ENCODE data around the gene TMEM9B.
"Not testable (repeated sequence)": the region's sequence is repeated elsewhere in the genome, so short reads cannot be mapped to it uniquely, and the experiment has no call there.

TMEM9B gene

GRCh38 chr11:8964324-8965320, at the start of gene TMEM9B:
TMEM9B (minus strand) TSS chr11:8964442; CDS start chr11:8964313, 129 bp downstream.
- DNase-seq: peak; percentile 83 to 90

GRCh38 chr11:9013373-9013772, 49.1 kb upstream of the TMEM9B start:
- no peak for DNase-seq

GRCh38 chr11:9009538-9009937, 45.3 kb upstream of the TMEM9B start:
- DNase-seq: not testable (repeated sequence)

GRCh38 chr11:9008661-9009060, 44.4 kb upstream of the TMEM9B start:
- no peak for DNase-seq

GRCh38 chr11:9008011-9008550, 43.8 kb upstream of the TMEM9B start:
- no peak for DNase-seq

GRCh38 chr11:9005087-9005486, 40.8 kb upstream of the TMEM9B start:
- no peak for DNase-seq

- DNase-seq: peak; percentile 23 to 28
Observed at GRCh38 chr11:9004183-9004926, 40.1 kb upstream of the TMEM9B start.

- DNase-seq: peak; percentile 72 to 74
Observed at GRCh38 chr11:9003573-9004182, 39.4 kb upstream of the TMEM9B start, which contains the start of gene NRIP3. NRIP3 (minus strand) TSS chr11:9004001; CDS start chr11:9003935, 66 bp downstream.

GRCh38 chr11:9002920-9003572, 38.8 kb upstream of the TMEM9B start:
- peak; percentile 34 to 37 for DNase-seq

GRCh38 chr11:9001736-9002135, 37.5 kb upstream of the TMEM9B start:
- peak; percentile 42 to 55 for DNase-seq

- no peak for DNase-seq
Observed at GRCh38 chr11:8998017-8998416, 33.8 kb upstream of the TMEM9B start.

GRCh38 chr11:8997451-8997850, 33.2 kb upstream of the TMEM9B start:
- no peak for DNase-seq

- no peak for DNase-seq
Observed at GRCh38 chr11:8989453-8989852, 25.2 kb upstream of the TMEM9B start.

- DNase-seq: no peak
Observed at GRCh38 chr11:8988329-8989234, 24.3 kb upstream of the TMEM9B start.

- no peak for DNase-seq
Observed at GRCh38 chr11:8987446-8987845, 23.2 kb upstream of the TMEM9B start.

- not testable (repeated sequence) for DNase-seq
Observed at GRCh38 chr11:8986772-8987171, 22.5 kb upstream of the TMEM9B start.

GRCh38 chr11:8985462-8985861, 21.2 kb upstream of the TMEM9B start:
- no peak for DNase-seq

GRCh38 chr11:8983552-8983951, 19.3 kb upstream of the TMEM9B start:
- no peak for DNase-seq

- DNase-seq: no peak
Observed at GRCh38 chr11:8980485-8980884, 16.2 kb upstream of the TMEM9B start.

- not testable (repeated sequence) for DNase-seq
Observed at GRCh38 chr11:8979365-8979764, 15.1 kb upstream of the TMEM9B start.

- DNase-seq: no peak
Observed at GRCh38 chr11:8973121-8973520, 8.9 kb upstream of the TMEM9B start.
